ENCODE measurements around the gene CCDC171.

The CCDC171 gene

DNA sequence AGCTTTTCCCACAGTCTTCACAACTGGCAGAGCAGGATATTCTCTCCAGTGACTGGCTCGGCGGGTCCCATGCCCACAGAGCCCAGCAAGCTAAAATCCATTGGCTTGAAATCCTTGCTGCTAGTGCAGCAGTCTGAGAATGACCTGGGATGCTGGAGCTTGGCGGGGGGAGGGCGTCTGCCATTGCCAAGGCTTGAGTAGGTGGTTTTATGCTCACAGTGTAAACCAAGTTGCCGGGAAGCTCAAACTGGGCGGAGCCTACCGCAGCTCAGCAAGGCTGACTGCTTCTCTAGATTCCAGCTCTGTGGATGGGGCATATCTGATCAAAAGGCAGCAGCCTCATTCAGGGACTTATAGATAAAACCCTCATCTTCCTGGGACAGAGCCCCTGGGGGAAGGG, 194.1 kb downstream of the CCDC171 start:
- no peak overlapping the region for H3K4me2 ChIP-seq (ENCODE audit: low read length)
- TF ChIP-seq EZH2phosphoT487 (IDR thresholded peaks at IDR 0.05; ENCODE audit: low read depth) = no peak
- no peak for TF ChIP-seq CTCF (IDR thresholded peaks at IDR 0.05; ENCODE audit: low read depth, low read length)
- no peaks in the 10 kb centered on the region for H3K36me3 ChIP-seq (replicated peaks; ENCODE audit: low read depth, low read length)
- no peak overlapping the region for H3K27ac ChIP-seq (ENCODE audit: low read length)
- no peaks in the 10 kb centered on the region for H3K4me1 ChIP-seq (ENCODE audit: low read length)
- no peak overlapping the region for H3K4me3 ChIP-seq (ENCODE audit: low read length)
- no peaks in the 10 kb centered on the region for H3K9me3 ChIP-seq (ENCODE audit: insufficient read depth, low read length)
- H4K20me1 ChIP-seq (ENCODE audit: insufficient read depth, low read length) = no peaks in the 10 kb centered on the region
- no peak overlapping the region for H3K9ac ChIP-seq (ENCODE audit: low read length)
- H3K27me3 ChIP-seq (ENCODE audit: low read depth, low read length) = no peaks in the 10 kb centered on the region
- H2AFZ ChIP-seq (ENCODE audit: low read depth, low read length) = no peak overlapping the region
- no peaks in the 10 kb centered on the region for H3K79me2 ChIP-seq (ENCODE audit: low read length)

- Histone ChIP-seq H3K9ac (ENCODE audit: low read length) (no peak overlapping the region), H3K4me1 (ENCODE audit: low read length) (no peaks in the 10 kb centered on the region), H3K4me2 (ENCODE audit: low read length) (no peak overlapping the region), H2AFZ (ENCODE audit: low read depth, low read length) (no peak overlapping the region), H4K20me1 (ENCODE audit: insufficient read depth, low read length) (no peaks in the 10 kb centered on the region), H3K9me3 (ENCODE audit: insufficient read depth, low read length) (no peaks in the 10 kb centered on the region), H3K36me3 (replicated peaks; ENCODE audit: low read depth, low read length) (no peaks in the 10 kb centered on the region), H3K27ac (ENCODE audit: low read length) (no peak overlapping the region), H3K79me2 (ENCODE audit: low read length) (no peaks in the 10 kb centered on the region), H3K4me3 (ENCODE audit: low read length) (no peak overlapping the region), H3K27me3 (ENCODE audit: low read depth, low read length) (no peaks in the 10 kb centered on the region)
- TF ChIP-seq CTCF (IDR thresholded peaks at IDR 0.05; ENCODE audit: low read depth, low read length) (no peak), EZH2phosphoT487 (IDR thresholded peaks at IDR 0.05; ENCODE audit: low read depth) (no peak)
These were observed 202.8 kb downstream of the CCDC171 start for GRCh38 chr9:15755660-15756059.

GRCh38 chr9:15761551-15761950, 208.7 kb downstream of the CCDC171 start:
- Histone ChIP-seq H3K4me3 (ENCODE audit: low read length) (no peak overlapping the region), H3K9me3 (ENCODE audit: insufficient read depth, low read length) (no peaks in the 10 kb centered on the region), H3K36me3 (replicated peaks; ENCODE audit: low read depth, low read length) (no peaks in the 10 kb centered on the region), H3K4me1 (ENCODE audit: low read length) (no peaks in the 10 kb centered on the region), H3K79me2 (ENCODE audit: low read length) (no peaks in the 10 kb centered on the region), H3K27ac (ENCODE audit: low read length) (no peak overlapping the region), H4K20me1 (ENCODE audit: insufficient read depth, low read length) (no peaks in the 10 kb centered on the region), H3K27me3 (ENCODE audit: low read depth, low read length) (no peaks in the 10 kb centered on the region), H3K4me2 (ENCODE audit: low read length) (no peak overlapping the region), H2AFZ (ENCODE audit: low read depth, low read length) (no peak overlapping the region), H3K9ac (ENCODE audit: low read length) (no peak overlapping the region)
- TF ChIP-seq CTCF (IDR thresholded peaks at IDR 0.05; ENCODE audit: low read depth, low read length) (no peak), EZH2phosphoT487 (IDR thresholded peaks at IDR 0.05; ENCODE audit: low read depth) (no peak)

GRCh38 chr9:15763371-15763770, 210.5 kb downstream of the CCDC171 start:
- Histone ChIP-seq H3K27ac (ENCODE audit: low read length) (no peak overlapping the region), H3K9ac (ENCODE audit: low read length) (no peak overlapping the region), H4K20me1 (ENCODE audit: insufficient read depth, low read length) (no peaks in the 10 kb centered on the region), H3K27me3 (ENCODE audit: low read depth, low read length) (no peaks in the 10 kb centered on the region), H3K36me3 (replicated peaks; ENCODE audit: low read depth, low read length) (no peaks in the 10 kb centered on the region), H3K79me2 (ENCODE audit: low read length) (no peaks in the 10 kb centered on the region), H3K4me2 (ENCODE audit: low read length) (no peak overlapping the region), H3K9me3 (ENCODE audit: insufficient read depth, low read length) (no peaks in the 10 kb centered on the region), H2AFZ (ENCODE audit: low read depth, low read length) (no peak overlapping the region), H3K4me3 (ENCODE audit: low read length) (no peak overlapping the region), H3K4me1 (ENCODE audit: low read length) (no peaks in the 10 kb centered on the region)
- no peak for TF ChIP-seq EZH2phosphoT487 (IDR thresholded peaks at IDR 0.05; ENCODE audit: low read depth)
- TF ChIP-seq CTCF (IDR thresholded peaks at IDR 0.05; ENCODE audit: low read depth, low read length) = no peak
